HG03342 (cell line): ENCODE data around the gene CYTH4.
"Not testable (repeated sequence)": the region's sequence is repeated elsewhere in the genome, so short reads cannot be mapped to it uniquely, and the experiment has no call there.

Source experiments
- ATAC-seq: cut with Tn5 transposase; IDR thresholded peaks from one replicate; pipeline ENCODE4 v1.9.1; 2021; ENCODE audit warnings: mild to moderate bottlenecking, moderate library complexity; ENCODE audit not compliant: unreplicated experiment

CYTH4 gene

GRCh38 chr22:37325039-37325395 lies 42.7 kb downstream of the CYTH4 start:
- no peak for ATAC-seq

- no peak for ATAC-seq
These were observed 44.4 kb downstream of the CYTH4 start for GRCh38 chr22:37326726-37327125.

- no peak for ATAC-seq
These were observed 45.7 kb downstream of the CYTH4 start for GRCh38 chr22:37328017-37328416.

GRCh38 chr22:37328538-37329237 lies 46.4 kb downstream of the CYTH4 start:
- ATAC-seq, result not testable (repeated sequence)

- no peak for ATAC-seq
These were observed 47.2 kb downstream of the CYTH4 start for GRCh38 chr22:37329238-37330140.

GRCh38 chr22:37330200-37331033 lies 48.1 kb downstream of the CYTH4 start:
- ATAC-seq, result no peak

- no peak for ATAC-seq
These were observed 48.7 kb downstream of the CYTH4 start for GRCh38 chr22:37331034-37331428.

- ATAC-seq, result no peak
These were observed 49.7 kb downstream of the CYTH4 start for GRCh38 chr22:37331856-37332536.

GRCh38 chr22:37333724-37334460 lies 51.6 kb downstream of the CYTH4 start:
- no peak for ATAC-seq

GRCh38 chr22:37334461-37334858 lies 52.2 kb downstream of the CYTH4 start:
- ATAC-seq, result no peak

- no peak for ATAC-seq
These were observed 52.8 kb downstream of the CYTH4 start for GRCh38 chr22:37334859-37335805.

- ATAC-seq, result no peak
These were observed 53.5 kb downstream of the CYTH4 start for GRCh38 chr22:37335806-37336199.

- ATAC-seq, result no peak
These were observed 54.3 kb downstream of the CYTH4 start for GRCh38 chr22:37336579-37336978.

GRCh38 chr22:37337204-37337943 lies 55.1 kb downstream of the CYTH4 start:
- no peak for ATAC-seq

- no peak for ATAC-seq
These were observed 56.4 kb downstream of the CYTH4 start for GRCh38 chr22:37338539-37339246.

GRCh38 chr22:37340331-37341262 lies 58.3 kb downstream of the CYTH4 start:
- no peak for ATAC-seq

- ATAC-seq, result no peak
These were observed 59.8 kb downstream of the CYTH4 start for GRCh38 chr22:37342065-37342464.
